ENCODE results near the gene SLC30A2.
"Not testable (repeated sequence)": the region's sequence is repeated elsewhere in the genome, so short reads cannot be mapped to it uniquely, and the experiment has no call there.

SLC30A2 gene

GRCh38 chr1:26045722-26046245, at the start of gene SLC30A2:
TSS of gene SLC30A2 (minus strand) at chr1:26046118. CDS start at chr1:26045896, 222 bp downstream.
- no peak for DNase-seq (ENCODE audit: low spot score)

GRCh38 chr1:26094677-26095383, 48.9 kb upstream of the SLC30A2 start:
- no peak for DNase-seq (ENCODE audit: low spot score)

DNA sequence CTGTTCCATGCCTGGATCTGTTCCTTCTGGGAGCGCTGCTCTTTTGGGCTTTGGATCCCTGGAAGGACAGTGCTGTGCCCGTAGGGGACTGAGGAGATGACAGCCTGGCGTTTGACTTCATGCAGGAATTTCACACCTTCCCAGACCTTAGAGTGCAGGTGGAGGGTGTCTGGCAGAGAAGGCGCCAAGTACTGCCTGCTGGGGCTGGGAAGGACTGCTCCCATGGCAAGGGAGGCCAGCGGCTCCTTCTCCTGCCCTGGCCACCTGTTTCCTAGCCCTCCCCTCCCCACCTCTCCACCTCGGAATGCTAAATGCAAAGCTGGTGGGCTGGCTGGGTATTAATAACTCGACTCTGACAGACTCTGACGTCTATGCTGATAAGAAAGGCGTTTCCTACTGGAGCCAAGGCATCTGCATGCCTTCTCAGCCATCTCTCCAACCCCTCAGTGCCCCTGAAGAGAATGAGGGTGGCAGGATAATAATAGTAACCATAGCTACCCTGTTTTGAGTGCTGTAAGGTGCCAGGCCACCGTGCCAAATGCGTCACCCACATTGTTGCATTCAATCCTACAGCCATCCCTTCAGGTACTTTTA, 48.3 kb upstream of the SLC30A2 start:
- no peak for DNase-seq (ENCODE audit: low spot score)

GRCh38 chr1:26093569-26093968, 47.7 kb upstream of the SLC30A2 start:
- DNase-seq (ENCODE audit: low spot score), result not testable (repeated sequence)

- DNase-seq (ENCODE audit: low spot score), result no peak
Observed at GRCh38 chr1:26092422-26092821, 46.5 kb upstream of the SLC30A2 start.

DNA sequence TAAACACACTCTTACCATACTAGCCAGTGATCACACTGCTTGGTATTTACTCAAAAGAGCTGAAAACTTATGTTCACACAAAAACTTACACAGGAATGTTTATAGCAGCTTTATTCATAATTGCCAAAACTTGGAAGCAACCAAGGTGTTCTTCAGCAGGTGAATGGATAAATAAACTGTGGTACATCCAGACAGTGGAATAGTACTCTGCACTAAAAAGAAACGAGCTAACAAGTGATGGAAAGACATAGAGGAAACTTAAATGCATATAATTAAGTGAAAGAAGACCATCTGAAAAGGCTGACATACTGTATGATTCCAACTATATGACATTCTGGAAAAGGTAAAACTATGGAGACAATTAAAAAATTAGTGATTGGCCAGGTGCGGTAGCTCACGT, 45.0 kb upstream of the SLC30A2 start:
- DNase-seq (ENCODE audit: low spot score), result no peak

GRCh38 chr1:26089125-26089524, 43.2 kb upstream of the SLC30A2 start:
- DNase-seq (ENCODE audit: low spot score), result no peak

DNA sequence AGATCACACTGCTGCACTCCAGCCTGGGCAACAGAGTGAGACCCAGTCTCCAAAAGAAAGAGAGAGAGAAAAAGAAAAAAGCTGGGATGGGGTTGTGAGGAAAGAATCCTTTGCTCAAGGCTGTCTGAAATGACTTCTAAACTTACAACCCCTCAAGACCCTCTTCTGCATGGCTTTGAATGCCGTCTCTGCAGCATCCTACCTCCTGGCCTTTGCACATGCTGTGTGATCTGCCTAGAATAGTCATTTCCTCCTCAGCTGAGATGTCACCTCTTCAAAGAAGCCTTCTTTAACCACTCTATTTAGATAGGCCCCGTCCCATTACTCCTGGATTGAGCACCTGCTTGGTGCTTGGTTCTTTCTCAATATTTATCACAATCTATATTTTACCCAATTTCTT, 38.9 kb upstream of the SLC30A2 start:
- DNase-seq (ENCODE audit: low spot score), result no peak

- no peak for DNase-seq (ENCODE audit: low spot score)
Observed at GRCh38 chr1:26084091-26084561, 38.2 kb upstream of the SLC30A2 start.

DNA sequence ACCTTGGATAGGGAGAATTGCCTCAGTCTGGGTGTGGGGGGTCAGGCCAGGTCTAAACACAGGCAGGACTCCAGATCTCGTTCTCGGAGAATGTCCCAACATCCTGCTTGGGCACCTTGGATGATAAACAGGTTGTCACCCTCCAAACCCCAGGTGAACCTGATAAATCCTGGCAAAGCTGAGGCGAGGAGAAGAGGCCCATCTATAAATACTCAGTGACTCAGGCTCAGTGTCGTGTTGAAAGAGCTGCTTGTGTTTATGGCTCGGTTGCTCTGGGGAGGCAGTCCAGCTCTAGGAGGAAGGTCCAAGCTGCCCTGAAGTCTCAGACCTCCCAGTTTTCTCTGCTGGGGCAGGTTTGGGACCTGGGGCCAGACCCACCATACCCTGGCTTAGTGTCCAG, 37.3 kb upstream of the SLC30A2 start:
- no peak for DNase-seq (ENCODE audit: low spot score)

- no peak for DNase-seq (ENCODE audit: low spot score)
Observed at GRCh38 chr1:26082020-26082350, 36.1 kb upstream of the SLC30A2 start.

- DNase-seq (ENCODE audit: low spot score), result no peak
Observed at GRCh38 chr1:26081267-26082019, 35.5 kb upstream of the SLC30A2 start.

DNA sequence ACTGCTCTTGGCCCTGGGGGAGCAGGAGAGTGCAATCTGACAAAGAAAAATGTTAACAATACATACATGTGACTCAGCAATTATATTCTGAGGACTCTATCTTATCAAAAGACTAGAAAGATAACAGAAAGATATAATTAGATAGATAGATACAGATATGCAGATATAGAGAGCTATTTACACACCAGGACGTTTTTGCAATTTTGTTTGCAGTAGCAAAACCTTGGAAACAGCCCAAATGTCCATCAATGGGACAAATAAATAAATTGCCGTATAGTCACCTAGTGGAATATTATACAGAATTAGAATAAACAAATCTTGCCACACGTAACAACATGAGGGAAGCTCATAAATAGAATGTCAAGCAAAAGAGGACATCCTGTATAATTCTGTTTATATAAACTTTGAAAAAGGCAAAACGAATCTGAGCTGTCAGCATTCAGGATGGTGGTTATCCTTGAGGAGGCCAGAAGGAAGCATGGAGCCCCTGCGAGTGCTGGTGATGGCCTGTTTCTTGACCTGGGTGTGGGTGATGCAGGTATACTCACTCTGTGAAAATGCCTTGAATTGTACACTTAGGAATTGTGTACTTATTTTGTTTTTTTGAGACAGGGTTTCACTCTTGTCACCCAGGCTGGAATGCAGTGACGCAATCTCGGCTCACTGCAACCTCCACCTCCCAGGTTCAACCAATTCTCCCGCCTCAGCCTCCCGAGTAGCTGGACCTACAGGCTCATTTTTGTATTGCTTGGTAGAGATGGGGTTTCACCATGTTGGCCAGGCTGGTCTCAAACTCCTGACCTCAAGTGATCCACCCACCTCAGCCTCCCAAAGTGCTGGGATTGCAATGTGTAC, 34.3 kb upstream of the SLC30A2 start:
- DNase-seq (ENCODE audit: low spot score), result no peak

DNA sequence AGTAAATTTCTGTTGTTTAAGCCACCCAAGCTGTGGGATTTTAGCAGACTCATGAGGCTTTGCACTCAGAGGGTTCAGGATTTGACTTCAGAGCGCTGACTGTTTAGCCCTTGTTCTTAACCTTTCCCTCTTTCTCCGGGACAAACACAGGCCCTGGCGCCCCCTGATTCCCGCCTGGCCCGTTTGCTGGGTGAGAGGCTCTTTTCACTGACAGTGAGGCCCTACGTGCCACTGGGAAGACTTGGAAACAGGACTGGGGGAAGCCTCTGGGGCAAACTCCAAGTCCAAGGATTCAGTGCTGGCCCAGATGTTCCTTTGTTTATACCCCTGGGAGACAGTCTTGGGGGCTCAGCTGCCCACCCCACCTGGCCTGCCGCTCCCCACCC, 33.3 kb upstream of the SLC30A2 start:
- no peak for DNase-seq (ENCODE audit: low spot score)

- no peak for DNase-seq (ENCODE audit: low spot score)
Observed at GRCh38 chr1:26078286-26079177, 32.6 kb upstream of the SLC30A2 start.

- DNase-seq (ENCODE audit: low spot score), result no peak
Observed at GRCh38 chr1:26077524-26077923, 31.6 kb upstream of the SLC30A2 start.

- no peak for DNase-seq (ENCODE audit: low spot score)
Observed at GRCh38 chr1:26075421-26076144, 29.7 kb upstream of the SLC30A2 start.

DNA sequence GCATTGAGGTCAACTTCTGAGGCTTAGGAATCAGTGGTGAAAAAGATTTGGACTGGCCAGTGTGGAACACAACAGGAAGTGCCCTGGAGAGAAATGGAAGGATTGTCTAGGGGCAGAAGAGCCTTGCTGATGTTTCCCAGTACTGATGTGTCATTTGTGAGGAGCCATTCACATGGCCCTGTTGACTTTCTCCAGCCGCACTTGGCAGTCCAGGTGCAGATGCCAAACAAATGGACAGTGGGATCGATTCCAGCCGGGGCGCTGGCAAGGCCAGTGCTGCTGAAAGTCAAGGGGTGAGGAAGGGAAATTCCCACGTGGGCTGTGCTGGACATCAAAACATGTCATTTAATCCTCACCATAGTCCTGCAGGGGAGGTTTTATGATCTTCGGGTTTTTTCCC, 26.4 kb upstream of the SLC30A2 start:
- DNase-seq (ENCODE audit: low spot score), result no peak

DNA sequence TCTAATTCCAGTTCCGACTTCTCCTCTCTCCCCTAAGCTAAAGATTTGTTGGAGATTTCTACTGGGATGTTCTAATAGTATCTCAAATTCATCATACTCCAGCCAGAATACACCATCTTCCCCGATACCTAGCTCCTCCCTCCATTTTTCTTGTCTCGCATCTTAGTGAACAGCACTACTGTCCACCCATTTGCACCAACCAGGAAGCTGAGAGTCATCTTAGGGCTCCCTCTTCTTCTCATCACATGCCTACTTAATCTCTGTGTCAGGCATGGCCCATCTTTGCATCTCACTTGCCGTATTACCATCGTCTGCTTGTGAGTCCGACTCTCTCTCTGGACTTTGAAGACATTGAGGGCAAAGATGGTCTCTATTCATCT, 25.0 kb upstream of the SLC30A2 start:
- no peak for DNase-seq (ENCODE audit: low spot score)

GRCh38 chr1:26070296-26070962, 24.5 kb upstream of the SLC30A2 start:
- DNase-seq (ENCODE audit: low spot score), result no peak
